HepG2 (cell line): ENCODE data around the gene DDX1. TPM values are rescaled to one million over a fixed set of nuclear protein-coding genes. Genes with fewer than 3 reads are reported as not detected.

Experiments
- CC2D1A ChIP-seq: sonication (generic); formaldehyde crosslinking; IDR thresholded peaks from 2 replicates; pipeline ENCODE4 v1.8.1; 2023; ENCODE audit warnings: mild to moderate bottlenecking, missing genetic modification reagents
- CCAR2 ChIP-seq: fragments of 200-400 bp; formaldehyde crosslinking; optimal IDR thresholded peaks from 2 replicates; pipeline ENCODE3; 2018; ENCODE audit warnings: low read depth, mild to moderate bottlenecking, low read length, moderate library complexity
- CHD2 ChIP-seq: IDR thresholded peaks from 2 replicates; pipeline ENCODE4 v1.6.1; 2011; ENCODE audit warnings: low read depth, low read length, improper control_type of control experiment
- CREB1 ChIP-seq, 2 experiments: fragments of 450-650 bp in 1 of 2; IDR thresholded peaks; 2 replicates each; pipeline ENCODE4 v1.6.1; 2016 to 2017; ENCODE audit warnings: control low read depth in 1 of 2, mild to moderate bottlenecking in 1 of 2, missing compliant biosample characterization in 1 of 2, missing genetic modification characterization in 1 of 2
- DNMT3B ChIP-seq: conservative IDR thresholded peaks from 2 replicates; pipeline ENCODE4 v1.6.1; 2016; ENCODE audit warnings: missing biosample characterization, control low read depth
- DPF2 ChIP-seq: sonication (generic); formaldehyde crosslinking; IDR thresholded peaks from 2 replicates; pipeline ENCODE4 v1.4.0; 2020; ENCODE audit warnings: mild to moderate bottlenecking, low read depth, missing genetic modification reagents, borderline replicate concordance
- HNF4A ChIP-seq: sonication (generic); formaldehyde crosslinking; IDR thresholded peaks from 2 replicates; pipeline ENCODE4 v1.4.0; 2020; ENCODE audit warnings: missing genetic modification reagents
- ISL2 ChIP-seq: sonication (generic); formaldehyde crosslinking; IDR thresholded peaks from 2 replicates; pipeline ENCODE4 v1.5.0; 2020; ENCODE audit warnings: missing genetic modification reagents
- MBNL3 ChIP-seq: fragments of 250-450 bp; sonication (Bioruptor Pico); conservative IDR thresholded peaks from 2 replicates; pipeline ENCODE4 v1.8.0; 2022; ENCODE audit warnings: mild to moderate bottlenecking, inconsistent platforms
- MED13 ChIP-seq: sonication (generic); formaldehyde crosslinking; IDR thresholded peaks from 2 replicates; pipeline ENCODE4 v1.5.0; 2020; ENCODE audit warnings: missing genetic modification reagents
- NFATC3 ChIP-seq: sonication (generic); formaldehyde crosslinking; IDR thresholded peaks from 2 replicates; pipeline ENCODE4 v1.5.1; 2020; ENCODE audit warnings: mild to moderate bottlenecking, missing genetic modification reagents
- NFIC ChIP-seq: IDR thresholded peaks from 2 replicates; pipeline ENCODE4 v1.6.1; 2012; ENCODE audit warnings: mild to moderate bottlenecking, low read length, inconsistent platforms
- PHF20 ChIP-seq: sonication (generic); formaldehyde crosslinking; IDR thresholded peaks from 2 replicates; pipeline ENCODE4 v1.5.0; 2020; ENCODE audit warnings: mild to moderate bottlenecking, missing genetic modification reagents
- POLR2AphosphoS5 ChIP-seq: IDR thresholded peaks from 2 replicates; pipeline ENCODE4 v1.6.1; 2012; ENCODE audit warnings: low read depth, low read length
- REPIN1 ChIP-seq: sonication (generic); formaldehyde crosslinking; IDR thresholded peaks from 2 replicates; pipeline ENCODE4 v1.8.0; 2022; ENCODE audit warnings: missing genetic modification reagents, low read depth, mild to moderate bottlenecking, borderline replicate concordance
- RFX1 ChIP-seq: fragments of 450-650 bp; IDR thresholded peaks from 2 replicates; pipeline ENCODE4 v1.6.1; 2017
- RORA ChIP-seq: sonication (generic); formaldehyde crosslinking; IDR thresholded peaks from 2 replicates; pipeline ENCODE4 v1.5.0; 2020; ENCODE audit warnings: mild to moderate bottlenecking, missing genetic modification reagents, moderate library complexity
- SALL2 ChIP-seq: sonication (generic); formaldehyde crosslinking; IDR thresholded peaks from 2 replicates; pipeline ENCODE4 v1.8.1; 2023; ENCODE audit warnings: mild to moderate bottlenecking, missing genetic modification reagents, inconsistent platforms
- SRSF9 ChIP-seq: fragments of 200-400 bp; formaldehyde crosslinking; IDR thresholded peaks from 2 replicates; pipeline ENCODE4 v1.6.1; 2018; ENCODE audit warnings: borderline replicate concordance, mild to moderate bottlenecking, low read depth, low read length; ENCODE audit not compliant: insufficient read depth, poor library complexity, severe bottlenecking
- TBP ChIP-seq: sonication (generic); formaldehyde crosslinking; IDR thresholded peaks from 2 replicates; pipeline ENCODE4 v1.5.0; 2020; ENCODE audit warnings: missing genetic modification reagents
- WIZ ChIP-seq: sonication (generic); formaldehyde crosslinking; IDR thresholded peaks from 2 replicates; pipeline ENCODE4 v1.5.1; 2020; ENCODE audit warnings: mild to moderate bottlenecking, missing genetic modification reagents
- ZFYVE20 ChIP-seq: sonication (generic); formaldehyde crosslinking; IDR thresholded peaks from 2 replicates; pipeline ENCODE4 v1.8.0; 2023; ENCODE audit warnings: low read depth, mild to moderate bottlenecking, moderate library complexity, missing genetic modification reagents, borderline replicate concordance
- ZNF101 ChIP-seq: sonication (generic); formaldehyde crosslinking; IDR thresholded peaks from 2 replicates; pipeline ENCODE4 v1.4.0; 2020; ENCODE audit warnings: mild to moderate bottlenecking, low read depth, missing genetic modification reagents, borderline replicate concordance
- ZNF496 ChIP-seq: sonication (generic); formaldehyde crosslinking; IDR thresholded peaks from 2 replicates; pipeline ENCODE4 v1.8.1; 2023; ENCODE audit warnings: mild to moderate bottlenecking, moderate library complexity, missing genetic modification reagents; ENCODE audit not compliant: insufficient replicate concordance
- ZNF567 ChIP-seq: sonication (generic); formaldehyde crosslinking; IDR thresholded peaks from 2 replicates; pipeline ENCODE4 v1.8.1; 2023; ENCODE audit warnings: mild to moderate bottlenecking, missing genetic modification reagents, borderline replicate concordance
- ZNF660 ChIP-seq: sonication (generic); formaldehyde crosslinking; IDR thresholded peaks from 2 replicates; pipeline ENCODE4 v1.5.1; 2020; ENCODE audit warnings: mild to moderate bottlenecking, low read depth, missing genetic modification reagents, borderline replicate concordance
- ZNF7 ChIP-seq: IDR thresholded peaks from 2 replicates; pipeline ENCODE4 v1.6.1; 2016; ENCODE audit warnings: missing biosample characterization, missing genetic modification reagents
- ZSCAN30 ChIP-seq: sonication (generic); formaldehyde crosslinking; IDR thresholded peaks from 2 replicates; pipeline ENCODE4 v1.5.0; 2020; ENCODE audit warnings: mild to moderate bottlenecking, missing genetic modification reagents
- polyA plus RNA-seq, 8 experiments: library from polyadenylated mRNA; depleted of rRNA in 3 of 8; stranded (reverse) in 7 of 8; unstranded in 1 of 8; fragments of >200 nt; fragmentation: Illumina TruSeq in 4 of 8; extraction: Trizol in 4 of 8; gene quantifications; 2 replicates each; pipeline versions ENCODE4 v1.2.1 to v1.2.3, GENCODE V29; 2011 to 2016; ENCODE audit warnings: low read depth in 4 of 8, missing spikeins in 1 of 8, mixed read lengths in 1 of 8; ENCODE audit not compliant: insufficient read depth in 1 of 8
- total RNA-seq, 5 experiments: library from RNA; depleted of rRNA; stranded (reverse); fragments of >200 nt; fragmentation: Illumina TruSeq; extraction: Trizol; gene quantifications; 2 replicates each; pipeline ENCODE4 v1.2.3, GENCODE V29; 2016; ENCODE audit warnings: low read depth in 1 of 5
- TF ChIP-seq, protein P1 (sequence below): sonication (generic); formaldehyde crosslinking; IDR thresholded peaks from 2 replicates; pipeline ENCODE4 v1.5.1; 2020; ENCODE audit warnings: missing genetic modification reagents, mild to moderate bottlenecking, borderline replicate concordance
- TF ChIP-seq, protein P2 (sequence below): sonication (generic); formaldehyde crosslinking; IDR thresholded peaks from 2 replicates; pipeline ENCODE4 v1.4.0; 2020; ENCODE audit warnings: missing genetic modification reagents, borderline replicate concordance
- TF ChIP-seq, protein P3 (sequence below): sonication (generic); formaldehyde crosslinking; IDR thresholded peaks from 2 replicates; pipeline ENCODE4 v1.5.1; 2020; ENCODE audit warnings: missing genetic modification reagents, mild to moderate bottlenecking, borderline replicate concordance

DDX1 gene
- total and polyA plus RNA-seq, 2 of the 13 experiments (the other 11 are each of a cell fraction or from before 2014, with no cell fraction given) = 81.6 to 130 TPM

DNA sequence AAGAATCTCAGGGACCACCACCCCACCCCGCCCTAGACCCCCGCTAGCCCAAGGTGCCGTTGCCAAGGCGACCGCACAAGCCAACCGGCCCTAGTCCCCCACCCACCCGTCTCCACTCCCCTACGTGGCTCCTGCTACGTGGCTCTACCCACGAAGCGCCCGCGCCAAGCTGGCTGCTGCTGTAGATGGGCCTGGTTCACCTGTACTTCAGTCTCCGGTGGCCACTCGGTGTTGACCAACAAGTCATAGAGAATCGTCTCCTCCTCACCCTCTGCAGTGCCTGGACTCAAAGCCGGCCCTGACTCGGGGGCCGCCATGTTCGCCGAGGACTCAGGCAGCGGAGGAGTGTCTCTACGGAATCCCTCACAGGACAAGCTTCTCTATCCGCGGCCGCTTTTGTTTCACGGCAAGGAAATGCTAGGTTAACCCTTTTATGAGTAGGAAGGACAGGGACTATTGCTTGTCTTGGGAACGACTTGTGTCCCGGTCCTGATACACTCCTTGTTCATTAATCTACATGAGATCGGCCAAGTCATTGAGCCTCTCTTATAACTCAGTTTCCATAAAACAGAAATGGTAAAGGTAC is 30.6 kb upstream of the DDX1 start, which contains the start of gene NBAS (continued):
- TF ChIP-seq, protein P1, sequence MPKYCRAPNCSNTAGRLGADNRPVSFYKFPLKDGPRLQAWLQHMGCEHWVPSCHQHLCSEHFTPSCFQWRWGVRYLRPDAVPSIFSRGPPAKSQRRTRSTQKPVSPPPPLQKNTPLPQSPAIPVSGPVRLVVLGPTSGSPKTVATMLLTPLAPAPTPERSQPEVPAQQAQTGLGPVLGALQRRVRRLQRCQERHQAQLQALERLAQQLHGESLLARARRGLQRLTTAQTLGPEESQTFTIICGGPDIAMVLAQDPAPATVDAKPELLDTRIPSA (CRISPR knock-in tag) = no peak
- TF ChIP-seq MBNL3 = no peak
- TF ChIP-seq ZSCAN30 (CRISPR knock-in tag) = no peak
- peak; percentile 82 for TF ChIP-seq CCAR2
- TF ChIP-seq ZFYVE20 (CRISPR knock-in tag) = no peak
- TF ChIP-seq, protein P2, sequence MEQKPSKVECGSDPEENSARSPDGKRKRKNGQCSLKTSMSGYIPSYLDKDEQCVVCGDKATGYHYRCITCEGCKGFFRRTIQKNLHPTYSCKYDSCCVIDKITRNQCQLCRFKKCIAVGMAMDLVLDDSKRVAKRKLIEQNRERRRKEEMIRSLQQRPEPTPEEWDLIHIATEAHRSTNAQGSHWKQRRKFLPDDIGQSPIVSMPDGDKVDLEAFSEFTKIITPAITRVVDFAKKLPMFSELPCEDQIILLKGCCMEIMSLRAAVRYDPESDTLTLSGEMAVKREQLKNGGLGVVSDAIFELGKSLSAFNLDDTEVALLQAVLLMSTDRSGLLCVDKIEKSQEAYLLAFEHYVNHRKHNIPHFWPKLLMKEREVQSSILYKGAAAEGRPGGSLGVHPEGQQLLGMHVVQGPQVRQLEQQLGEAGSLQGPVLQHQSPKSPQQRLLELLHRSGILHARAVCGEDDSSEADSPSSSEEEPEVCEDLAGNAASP (CRISPR knock-in tag) = no peak
- peak; percentile 90 for TF ChIP-seq PHF20
- no peak for TF ChIP-seq DPF2 (CRISPR knock-in tag)
- no peak for TF ChIP-seq CC2D1A (CRISPR knock-in tag)
- TF ChIP-seq ZNF660 (CRISPR knock-in tag) = no peak
- TF ChIP-seq MED13 (CRISPR knock-in tag) = no peak
- peak; percentile 84 for TF ChIP-seq POLR2AphosphoS5
- TF ChIP-seq NFIC = no peak
- TF ChIP-seq CREB1 (IDR thresholded peaks at IDR 0.05) = peak; percentile 40
- peak; percentile 85 for TF ChIP-seq CREB1 (CRISPR knock-in tag; IDR thresholded peaks at IDR 0.05)
- no peak for TF ChIP-seq ZNF7 (CRISPR knock-in tag)
- TF ChIP-seq ZNF496 (CRISPR knock-in tag) = no peak
- TF ChIP-seq DNMT3B (CRISPR knock-in tag) = peak; percentile 60; the same call in 1 of the 2 replicates
- TF ChIP-seq REPIN1 = peak; percentile 73
- TF ChIP-seq ISL2 (CRISPR knock-in tag) = peak; percentile 67; the same call in 1 of the 2 replicates
- TF ChIP-seq, protein P3, sequence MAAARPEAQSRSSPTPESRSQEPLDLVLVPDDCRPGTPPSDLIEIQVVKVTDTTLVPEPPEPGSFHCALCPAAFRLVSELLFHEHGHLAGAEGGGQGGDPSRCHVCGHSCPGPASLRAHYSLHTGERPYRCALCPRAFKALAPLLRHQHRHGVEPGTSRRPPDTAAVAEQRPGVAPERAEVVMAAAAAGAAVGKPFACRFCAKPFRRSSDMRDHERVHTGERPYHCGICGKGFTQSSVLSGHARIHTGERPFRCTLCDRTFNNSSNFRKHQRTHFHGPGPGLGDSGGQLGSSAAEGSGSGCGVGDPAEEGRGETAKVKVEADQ (CRISPR knock-in tag) = no peak
- no peak for TF ChIP-seq SALL2
- TF ChIP-seq RORA (CRISPR knock-in tag) = no peak
- TF ChIP-seq SRSF9 = no peak
- TF ChIP-seq WIZ (CRISPR knock-in tag) = no peak
- no peak for TF ChIP-seq CHD2
- TF ChIP-seq RFX1 = no peak
- TF ChIP-seq HNF4A (CRISPR knock-in tag) = no peak
- peak; percentile 72; the same call in 1 of the 2 replicates for TF ChIP-seq ZNF567 (CRISPR knock-in tag)
- no peak for TF ChIP-seq ZNF101
- no peak for TF ChIP-seq TBP
- TF ChIP-seq NFATC3 = no peak
